AG08395 (cell line): ENCODE measurements around the gene BTG2.
"Not testable (repeated sequence)": the region's sequence is repeated elsewhere in the genome, so short reads cannot be mapped to it uniquely, and the experiment has no call there.

Experiments used
- DNase-seq: peaks from one replicate; pipeline ENCODE4 v3.0.0; 2012; ENCODE audit warnings: mixed read lengths, low spot score

The BTG2 gene

GRCh38 chr1:203295796-203296195 lies 9.5 kb upstream of the BTG2 start:
- DNase-seq: no peak

- DNase-seq: peak; percentile 45
Measured at GRCh38 chr1:203296460-203297073, 8.8 kb upstream of the BTG2 start.

DNA sequence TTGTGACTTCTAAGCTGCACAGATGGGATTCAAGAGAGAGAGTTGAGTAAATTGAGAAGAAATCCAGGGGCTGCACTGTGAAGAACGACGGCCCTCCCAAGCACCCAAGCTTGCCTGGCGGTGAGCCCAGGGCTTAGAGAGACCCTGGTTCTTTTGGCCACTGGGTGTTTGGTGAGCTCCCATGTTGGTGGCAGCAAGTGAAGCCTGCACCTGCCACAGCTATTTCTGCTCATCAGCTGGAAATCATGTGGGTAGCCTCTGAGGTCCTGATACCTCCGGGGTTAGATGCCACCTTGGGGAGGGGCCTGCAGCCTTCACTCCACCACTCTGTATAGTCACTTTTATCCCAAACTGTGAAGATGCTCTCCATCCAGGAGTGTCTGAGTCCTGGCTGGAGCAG lies 6.2 kb upstream of the BTG2 start:
- no peak for DNase-seq

DNA sequence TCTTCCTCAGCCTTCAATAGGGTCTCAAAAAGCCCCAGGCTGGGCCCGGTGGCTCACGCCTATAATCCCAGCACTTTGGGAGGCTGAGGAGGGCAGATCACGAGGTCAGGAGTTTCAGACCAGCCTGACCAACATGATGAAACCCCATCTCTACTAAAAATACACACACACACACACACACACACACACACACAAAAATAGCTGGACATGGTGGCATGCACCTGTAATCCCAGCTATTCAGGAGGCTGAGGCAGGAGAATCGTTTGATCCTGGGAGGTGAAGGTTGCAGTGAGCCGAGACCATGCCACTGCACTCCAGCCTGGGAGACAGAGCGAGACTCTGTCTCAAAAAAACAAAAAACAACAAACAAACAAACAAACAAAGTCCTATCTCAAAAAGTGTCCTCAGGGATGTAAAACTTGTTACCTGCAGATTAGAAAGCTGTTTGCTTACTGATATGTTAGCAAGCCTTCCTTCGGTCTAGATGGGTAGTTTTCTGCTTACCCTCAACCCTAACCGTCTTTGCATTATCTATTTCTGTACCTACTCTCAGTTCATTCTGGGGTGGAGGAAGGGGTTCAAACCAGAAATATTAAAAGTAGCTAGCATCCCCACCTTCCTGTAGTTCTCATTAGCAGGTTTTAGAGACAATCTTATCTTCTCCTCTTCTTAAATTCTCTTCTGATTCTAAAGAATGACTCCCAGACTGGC lies 5.4 kb upstream of the BTG2 start:
- DNase-seq: not testable (repeated sequence)

DNA sequence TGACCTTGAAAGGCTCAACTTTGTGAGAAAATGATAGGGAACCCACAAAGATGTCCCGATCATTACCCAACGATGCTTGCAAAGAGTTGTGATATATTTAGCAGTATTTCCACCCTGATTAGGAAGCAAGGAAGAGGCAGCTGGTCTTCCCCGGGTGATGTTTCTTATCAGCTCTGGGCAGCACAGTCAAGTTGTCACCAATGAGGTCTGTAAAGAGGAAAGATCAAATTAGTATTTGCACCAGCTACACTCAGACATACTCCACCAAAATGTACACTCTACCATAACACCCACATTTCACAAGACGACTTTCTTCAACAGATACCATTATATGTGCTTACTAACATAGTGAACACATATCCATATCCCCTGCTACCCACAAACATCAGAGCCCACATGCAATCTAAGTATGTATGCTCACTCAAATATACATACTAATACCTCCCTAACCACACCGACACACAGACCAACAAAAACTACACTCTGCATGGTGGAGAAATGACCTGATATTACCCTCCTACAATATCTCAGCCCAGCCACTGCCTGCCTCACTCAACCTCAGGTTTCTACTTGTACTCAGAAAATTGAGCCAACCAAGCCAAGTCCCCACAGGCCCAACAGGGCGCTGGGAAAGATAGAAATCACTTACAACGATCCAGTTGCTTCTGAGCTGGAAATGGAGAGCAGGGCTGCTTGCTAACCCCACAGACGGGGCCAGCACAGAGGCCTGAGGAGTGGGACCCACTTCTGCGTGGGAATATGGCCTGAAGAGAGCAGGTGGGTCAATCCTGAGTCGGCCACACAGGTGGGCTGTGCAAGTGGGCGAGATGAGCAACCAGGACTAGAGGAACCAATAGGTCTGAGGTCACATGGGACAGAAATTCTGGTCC lies 4.6 kb upstream of the BTG2 start:
- DNase-seq: no peak

GRCh38 chr1:203301331-203301668 lies 4.0 kb upstream of the BTG2 start:
- no peak for DNase-seq

DNA sequence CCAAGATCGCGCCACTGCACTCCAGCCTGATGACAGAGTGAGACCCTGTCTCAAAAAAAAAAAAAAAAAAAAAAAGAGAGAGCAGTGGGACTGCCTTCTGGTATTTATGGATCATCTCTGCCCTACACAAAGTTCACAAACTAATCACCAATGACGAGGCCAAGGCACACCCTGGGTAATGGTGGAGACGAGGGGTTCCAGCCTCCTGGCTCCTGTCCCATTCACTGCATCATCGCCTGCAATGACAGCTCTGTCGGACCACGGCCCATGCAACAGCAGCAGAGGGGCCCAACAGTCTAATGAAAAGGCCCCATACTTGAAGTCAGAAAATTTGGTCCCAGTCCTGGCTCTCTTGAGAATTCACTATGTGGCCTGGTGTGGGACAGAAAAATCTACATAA lies 2.9 kb upstream of the BTG2 start:
- DNase-seq: no peak

- no peak for DNase-seq
Measured at GRCh38 chr1:203302894-203303293, 2.4 kb upstream of the BTG2 start.

DNA sequence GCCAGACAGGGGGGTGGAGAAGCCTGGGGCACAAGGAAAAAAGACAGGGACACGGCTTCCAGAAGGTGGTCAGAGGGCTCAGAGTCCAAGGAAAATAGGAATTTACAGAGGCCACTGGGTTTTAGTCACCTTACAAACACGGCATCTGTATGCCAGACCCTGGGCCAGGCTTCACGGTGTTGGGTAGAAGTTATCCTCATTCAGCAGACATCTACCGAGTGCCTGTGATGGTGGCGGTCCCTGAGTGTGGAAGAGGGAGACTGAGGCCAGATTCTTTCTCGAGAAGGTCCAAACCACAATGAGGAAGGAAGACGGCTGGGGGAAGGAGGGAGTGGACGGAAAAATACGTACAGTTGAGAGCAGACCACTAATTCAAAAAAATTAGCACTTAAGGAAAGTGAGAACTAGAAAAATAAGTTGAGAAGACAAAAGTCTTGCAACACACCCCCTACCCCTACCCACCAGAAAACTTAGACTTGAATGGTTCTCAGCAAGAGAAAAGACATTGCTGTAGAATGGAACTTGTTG lies 864 bp upstream of the BTG2 start:
- DNase-seq: no peak

DNA sequence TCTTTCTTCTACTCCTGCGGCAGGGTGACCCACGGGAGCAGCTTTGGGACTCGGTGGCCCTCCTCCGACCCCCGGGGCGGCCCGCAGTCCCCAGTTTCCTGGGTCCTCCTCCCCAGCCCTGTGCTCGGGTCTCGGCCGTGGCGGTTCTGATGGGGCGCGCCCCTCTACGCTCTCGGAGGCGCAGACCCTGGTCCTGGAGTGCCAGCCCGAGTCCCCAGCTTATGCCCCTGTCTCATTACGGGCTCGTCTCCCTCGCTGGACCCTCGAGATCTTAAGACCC lies 430 bp downstream of the BTG2 start:
- DNase-seq: no peak

GRCh38 chr1:203306089-203306964 lies 1.0 kb downstream of the BTG2 start:
- DNase-seq: peak; percentile 72

DNA sequence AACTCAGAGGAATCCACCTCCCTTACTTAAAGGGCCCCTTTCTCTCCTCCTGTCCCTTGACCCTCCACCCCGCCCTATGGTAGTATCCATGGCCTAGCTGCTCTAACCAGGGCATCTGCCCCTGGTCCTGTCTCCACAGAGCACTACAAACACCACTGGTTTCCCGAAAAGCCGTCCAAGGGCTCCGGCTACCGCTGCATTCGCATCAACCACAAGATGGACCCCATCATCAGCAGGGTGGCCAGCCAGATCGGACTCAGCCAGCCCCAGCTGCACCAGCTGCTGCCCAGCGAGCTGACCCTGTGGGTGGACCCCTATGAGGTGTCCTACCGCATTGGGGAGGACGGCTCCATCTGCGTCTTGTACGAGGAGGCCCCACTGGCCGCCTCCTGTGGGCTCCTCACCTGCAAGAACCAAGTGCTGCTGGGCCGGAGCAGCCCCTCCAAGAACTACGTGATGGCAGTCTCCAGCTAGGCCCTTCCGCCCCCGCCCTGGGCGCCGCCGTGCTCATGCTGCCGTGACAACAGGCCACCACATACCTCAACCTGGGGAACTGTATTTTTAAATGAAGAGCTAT lies 1.7 kb downstream of the BTG2 start:
- no peak for DNase-seq

GRCh38 chr1:203307641-203308126 lies 2.4 kb downstream of the BTG2 start:
- no peak for DNase-seq

- DNase-seq: no peak
Measured at GRCh38 chr1:203308328-203308922, 3.1 kb downstream of the BTG2 start.

GRCh38 chr1:203308923-203309331 lies 3.6 kb downstream of the BTG2 start:
- no peak for DNase-seq

GRCh38 chr1:203311368-203312301 lies 6.3 kb downstream of the BTG2 start:
- DNase-seq: no peak

DNA sequence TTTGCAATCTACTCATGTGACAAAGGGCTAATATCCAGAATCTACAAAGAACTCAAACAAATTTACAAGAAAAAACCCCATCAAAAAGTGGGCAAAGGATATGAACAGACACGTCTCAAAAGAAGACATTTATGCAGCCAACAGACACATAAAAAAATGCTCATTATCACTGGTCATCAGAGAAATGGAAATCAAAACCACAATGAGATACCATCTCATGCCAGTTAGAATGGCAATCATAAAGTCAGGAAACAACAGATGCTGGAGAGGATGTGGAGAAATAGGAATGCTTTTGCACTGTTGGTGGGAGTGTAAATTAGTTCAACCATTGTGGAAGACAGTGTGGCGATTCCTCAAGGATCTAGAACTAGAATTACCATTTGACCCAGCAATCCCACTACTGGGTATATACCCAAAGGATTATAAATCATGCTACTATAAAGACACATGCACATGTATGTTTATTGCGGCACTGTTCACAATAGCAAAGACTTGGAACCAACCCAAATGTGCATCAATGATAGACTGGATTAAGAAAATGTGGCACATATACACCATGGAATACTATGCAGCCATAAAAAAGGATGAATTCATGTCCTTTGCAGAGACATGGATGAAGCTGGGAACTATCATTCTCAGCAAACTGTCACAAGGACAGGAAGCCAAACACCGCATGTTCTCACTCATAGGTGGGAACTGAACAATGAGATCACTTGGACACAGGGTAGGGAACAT lies 8.9 kb downstream of the BTG2 start:
- DNase-seq: not testable (repeated sequence)

DNA sequence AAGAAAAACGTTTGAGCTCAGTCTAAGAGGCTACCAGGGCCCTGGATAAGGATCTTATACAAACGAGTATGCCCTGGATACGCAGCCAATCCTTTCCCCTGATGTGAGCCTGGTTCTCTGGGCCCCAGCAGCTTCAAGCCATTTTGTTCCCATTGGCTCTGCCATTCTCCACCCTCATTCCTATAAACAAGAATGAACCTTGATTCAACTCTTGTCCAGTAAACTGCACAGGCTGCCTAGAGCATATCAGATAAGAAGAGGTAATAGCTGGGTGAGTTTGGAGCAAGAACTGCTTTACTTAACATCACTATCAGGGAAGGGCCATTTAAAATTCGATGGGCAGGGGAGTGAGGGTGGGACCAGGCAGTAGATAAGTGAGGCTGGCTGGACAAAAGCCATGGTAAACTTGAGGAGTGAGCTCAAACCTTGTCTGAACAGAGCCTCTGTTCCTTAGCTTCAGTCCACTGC lies 11.3 kb downstream of the BTG2 start:
- no peak for DNase-seq
